SK-N-SH treated with all-trans-retinoic acid at 6 μM for 48 hours (cell line): ENCODE results near the gene SLC2A11.

Experiments used
- ATAC-seq: fragments of 200-7000 bp; cut with Tn5 transposase; 3 replicates; pipeline ENCODE4 v1.9.1; 2020; ENCODE audit warnings: mild to moderate bottlenecking, moderate library complexity
- ARNTL ChIP-seq: fragments of 450-650 bp; formaldehyde crosslinking; IDR thresholded peaks from 2 replicates; pipeline ENCODE4 v1.5.0; 2020; ENCODE audit warnings: low read depth, mild to moderate bottlenecking, moderate library complexity, borderline replicate concordance
- BACH2 ChIP-seq: fragments of 250-450 bp; sonication (Bioruptor Pico); IDR thresholded peaks from 2 replicates; pipeline ENCODE4 v1.9.0; 2021; ENCODE audit warnings: mild to moderate bottlenecking, borderline replicate concordance
- CREB5 ChIP-seq: fragments of 250-450 bp; sonication (Bioruptor Pico); IDR thresholded peaks from 2 replicates; pipeline ENCODE4 v1.5.1; 2020; ENCODE audit warnings: low read depth, mild to moderate bottlenecking, moderate library complexity
- CSDC2 ChIP-seq: fragments of 250-450 bp; sonication (Bioruptor Pico); IDR thresholded peaks from 2 replicates; pipeline ENCODE4 v1.5.0; 2020; ENCODE audit warnings: mild to moderate bottlenecking, moderate library complexity
- ESRRG ChIP-seq: fragments of 250-450 bp; sonication (Bioruptor Pico); IDR thresholded peaks from 2 replicates; pipeline ENCODE4 v1.6.1; 2021; ENCODE audit warnings: mild to moderate bottlenecking
- GLIS3 ChIP-seq: fragments of 250-450 bp; sonication (Bioruptor Pico); IDR thresholded peaks from 2 replicates; pipeline ENCODE4 v1.5.0; 2020; ENCODE audit warnings: mild to moderate bottlenecking, moderate library complexity
- ISL1 ChIP-seq: fragments of 250-450 bp; sonication (Bioruptor Pico); IDR thresholded peaks from 2 replicates; pipeline ENCODE4 v2.1.2; 2022; ENCODE audit warnings: mild to moderate bottlenecking, moderate library complexity
- POU6F1 ChIP-seq: fragments of 250-450 bp; sonication (Bioruptor Pico); IDR thresholded peaks from 2 replicates; pipeline ENCODE4 v1.8.0; 2021; ENCODE audit warnings: low read depth, mild to moderate bottlenecking, moderate library complexity, borderline replicate concordance
- PPARA ChIP-seq: fragments of 250-450 bp; sonication (Bioruptor Pico); IDR thresholded peaks from 2 replicates; pipeline ENCODE4 v1.5.0; 2020; ENCODE audit warnings: mild to moderate bottlenecking, borderline replicate concordance
- RARB ChIP-seq: fragments of 250-450 bp; sonication (Bioruptor Pico); IDR thresholded peaks from 2 replicates; pipeline ENCODE4 v1.8.0; 2021; ENCODE audit warnings: mild to moderate bottlenecking, moderate library complexity
- SNAI2 ChIP-seq: fragments of 250-450 bp; sonication (Bioruptor Pico); IDR thresholded peaks from 2 replicates; pipeline ENCODE4 v1.5.0; 2020; ENCODE audit warnings: mild to moderate bottlenecking, moderate library complexity
- TOX ChIP-seq: fragments of 250-450 bp; sonication (Bioruptor Pico); IDR thresholded peaks from 2 replicates; pipeline ENCODE4 v1.8.0; 2021; ENCODE audit warnings: mild to moderate bottlenecking, moderate library complexity, borderline replicate concordance
- TSHZ2 ChIP-seq: fragments of 250-450 bp; sonication (Bioruptor Pico); IDR thresholded peaks from 2 replicates; pipeline ENCODE4 v1.5.0; 2020; ENCODE audit warnings: mild to moderate bottlenecking, moderate library complexity
- ZC3H10 ChIP-seq: fragments of 250-450 bp; sonication (Bioruptor Pico); IDR thresholded peaks from 2 replicates; pipeline ENCODE4 v1.5.1; 2021; ENCODE audit warnings: mild to moderate bottlenecking, moderate library complexity
- ZNF565 ChIP-seq: fragments of 450-650 bp; formaldehyde crosslinking; conservative IDR thresholded peaks from 2 replicates; pipeline ENCODE4 v1.5.0; 2020; ENCODE audit warnings: low read depth, mild to moderate bottlenecking, moderate library complexity
- ZNF70 ChIP-seq: fragments of 450-650 bp; formaldehyde crosslinking; IDR thresholded peaks from 2 replicates; pipeline ENCODE4 v1.5.0; 2020; ENCODE audit warnings: mild to moderate bottlenecking, moderate library complexity
- ZNF8 ChIP-seq: fragments of 450-650 bp; formaldehyde crosslinking; IDR thresholded peaks from 2 replicates; pipeline ENCODE4 v1.5.0; 2020; ENCODE audit warnings: mild to moderate bottlenecking, moderate library complexity

The SLC2A11 gene

GRCh38 chr22:23856721-23857605 is 712 bp upstream of the SLC2A11 start:
- peak; percentile 68 for ATAC-seq
- TF ChIP-seq ZNF70 (CRISPR knock-in tag) = no peak
- TF ChIP-seq TSHZ2 (CRISPR knock-in tag) = peak; percentile 30; the same call in 1 of the 2 replicates
- TF ChIP-seq ZNF8 (CRISPR knock-in tag) = no peak
- TF ChIP-seq GLIS3 (CRISPR knock-in tag) = 0 out of 2 replicates have a peak, but pooled peaks have one; percentile 51

GRCh38 chr22:23858484-23858815 is 775 bp downstream of the SLC2A11 start:
- ATAC-seq = no peak

GRCh38 chr22:23859201-23859600 is 1.5 kb downstream of the SLC2A11 start:
- ATAC-seq = no peak
- TF ChIP-seq ZNF565 (no peak), RARB (no peak), ARNTL (CRISPR knock-in tag) (no peak), PPARA (CRISPR knock-in tag) (no peak), ZC3H10 (no peak), BACH2 (CRISPR knock-in tag) (no peak), ZNF70 (CRISPR knock-in tag) (no peak), CSDC2 (CRISPR knock-in tag) (no peak), ISL1 (CRISPR knock-in tag) (no peak), CREB5 (no peak), TSHZ2 (CRISPR knock-in tag) (no peak)

More at GRCh38 chr22:23858484-23858815, 775 bp downstream of the SLC2A11 start:
- no peak for TF ChIP-seq TOX
- no peak for TF ChIP-seq SNAI2
- no peak for TF ChIP-seq ZC3H10
- TF ChIP-seq GLIS3 (CRISPR knock-in tag) = no peak
- no peak for TF ChIP-seq PPARA (CRISPR knock-in tag)
- TF ChIP-seq ZNF70 (CRISPR knock-in tag) = no peak
- no peak for TF ChIP-seq CREB5
- no peak for TF ChIP-seq TSHZ2 (CRISPR knock-in tag)
- no peak for TF ChIP-seq POU6F1 (CRISPR knock-in tag)
- TF ChIP-seq ESRRG = no peak
